C4-2B (cell line): Measurements from ENCODE around the gene SNAP29.

Experiments used
- CTCF ChIP-seq: fragments of 450-650 bp; conservative IDR thresholded peaks from 2 replicates; pipeline ENCODE4 v1.5.1; 2017; ENCODE audit warnings: mild to moderate bottlenecking
- ZFX ChIP-seq: fragments of 450-650 bp; IDR thresholded peaks from 2 replicates; pipeline ENCODE4 v1.6.1; 2017

DNA sequence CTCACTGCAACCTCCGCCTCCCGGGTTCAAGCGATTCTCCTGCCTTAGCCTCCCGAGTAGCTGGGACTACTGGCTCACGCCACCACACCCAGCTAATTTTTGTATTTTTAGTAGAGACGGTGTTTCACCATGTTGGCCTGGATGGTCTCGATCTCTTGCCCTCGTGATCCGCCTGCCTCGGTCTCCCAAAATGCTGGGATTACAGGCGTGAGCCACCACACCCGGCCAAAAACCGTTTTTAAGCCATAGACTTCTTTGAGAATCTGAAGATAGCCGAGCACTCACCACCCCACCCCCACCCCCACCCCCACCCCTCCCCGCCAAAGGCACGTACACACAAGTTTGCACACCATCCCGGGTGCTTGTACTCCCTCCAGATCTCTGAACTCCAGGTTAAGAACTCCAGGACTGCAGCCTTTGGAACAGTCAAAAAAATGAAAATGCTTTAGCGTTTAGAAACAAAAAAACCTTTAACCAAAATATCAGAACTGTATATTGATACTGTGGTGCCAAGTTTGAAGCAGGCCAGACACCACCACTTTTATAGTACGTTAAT, 59.9 kb downstream of the SNAP29 start:
- TF ChIP-seq CTCF (no peak), ZFX (no peak)
